Activated CD8-positive, alpha-beta T cell treated with anti-CD3 and anti-CD28 coated beads for 36 hours (primary cell): ENCODE measurements around the gene HMG20B. TPM values are rescaled to one million over a fixed set of nuclear protein-coding genes. Genes with fewer than 3 reads are reported as not detected.

Experiments
- ATAC-seq: fragments of 200-7000 bp; cut with Tn5 transposase; one replicate; pipeline ENCODE4 v1.10.0; 2021; ENCODE audit warnings: mild to moderate bottlenecking, moderate library complexity
- CTCF ChIA-PET: fragments of 350-600 bp; sonication (Branson Sonifier 250); formaldehyde crosslinking; loops from one replicate; lab custom pipeline; 2021; ENCODE audit warnings: antibody characterized with exemption; lab: Charles Lee
- POLR2A ChIA-PET: fragments of 350-600 bp; sonication (Branson Sonifier 250); formaldehyde crosslinking; loops from one replicate; lab custom pipeline; 2021; ENCODE audit warnings: antibody characterized with exemption; lab: Charles Lee
- DNase-seq: peaks from one replicate; pipeline ENCODE4 v3.0.0-alpha.2; 2020
- H3K27ac Mint-ChIP-seq: one replicate; pipeline ENCODE4 v1.8.0; 2021; ENCODE audit warnings: mild to moderate bottlenecking, mixed read lengths
- H3K27me3 Mint-ChIP-seq: one replicate; pipeline ENCODE4 v1.8.0; 2021; ENCODE audit warnings: mixed read lengths
- H3K36me3 Mint-ChIP-seq: one replicate; pipeline ENCODE4 v1.8.0; 2021; ENCODE audit warnings: low read depth, mixed read lengths
- H3K4me1 Mint-ChIP-seq: one replicate; pipeline ENCODE4 v1.8.0; 2021; ENCODE audit warnings: low read depth, mixed read lengths
- H3K4me3 Mint-ChIP-seq: one replicate; pipeline ENCODE4 v1.8.0; 2021; ENCODE audit warnings: mild to moderate bottlenecking, moderate library complexity, mixed read lengths
- H3K9me3 Mint-ChIP-seq: one replicate; pipeline ENCODE4 v1.8.0; 2021; ENCODE audit warnings: mixed read lengths
- CTCF ChIP-seq: fragments of 200-600 bp; IDR thresholded peaks from one replicate; pipeline ENCODE4 v1.8.0; 2022; ENCODE audit warnings: antibody characterized with exemption, mild to moderate bottlenecking
- intact Hi-C: fragments of 100-400 bp; cut with micrococcal nuclease; formaldehyde crosslinking; loops from one replicate; pipeline ENCODE4 v1.10.0; 2022
- total RNA-seq, 2 experiments: library from RNA; stranded (reverse); gene quantifications; one replicate each; pipeline ENCODE4 v1.2.3, GENCODE V29; 2021

The HMG20B gene
- total RNA-seq, 2 experiments from 2014 or later: 42.7 to 47.3 TPM

DNA sequence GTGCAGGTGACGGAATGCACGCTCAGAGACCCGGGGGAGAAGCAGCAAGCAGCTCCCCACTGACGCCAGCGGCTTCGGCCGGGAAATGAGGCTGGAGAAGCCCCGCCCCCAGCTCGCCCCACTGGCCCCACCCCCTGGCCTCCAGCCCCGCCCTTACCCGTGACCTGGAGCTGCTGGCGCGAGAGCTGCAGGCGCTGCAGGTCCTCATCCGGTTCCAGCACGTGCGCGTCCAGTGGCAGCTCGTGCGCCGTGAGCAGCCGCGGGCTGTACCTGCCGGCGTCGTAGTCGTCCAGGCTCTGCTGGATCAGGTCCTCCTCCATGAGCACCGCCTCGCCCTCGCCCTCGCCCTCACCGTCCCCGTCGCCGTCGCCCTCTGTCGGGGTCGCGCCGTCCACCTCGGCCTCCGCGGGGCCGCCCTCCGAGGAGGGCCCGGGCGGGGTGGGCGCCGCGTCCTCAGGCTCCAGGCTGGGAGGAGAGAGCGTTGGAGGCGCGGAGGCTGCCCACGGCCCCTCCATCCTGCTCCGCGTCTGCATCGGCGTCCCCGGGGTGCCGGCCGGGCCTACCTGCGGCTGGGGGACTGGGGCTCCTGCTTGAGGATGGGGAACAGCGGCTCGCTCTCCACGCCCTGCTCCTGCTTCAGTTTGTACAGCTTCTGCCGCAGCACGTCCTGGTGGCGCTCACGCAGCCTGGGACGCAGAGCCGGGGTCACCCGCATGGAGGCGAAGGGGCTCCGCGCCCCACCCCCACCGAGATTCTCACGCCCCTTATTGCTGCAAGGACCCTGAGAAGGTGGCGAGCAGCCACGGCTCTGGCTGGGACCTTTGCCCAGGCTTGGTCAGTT lies 40.4 kb downstream of the HMG20B start:
- CTCF ChIA-PET: no interaction called here
- Mint-ChIP-seq H3K9me3 (no peaks in the 10 kb centered on the region), H3K27me3 (no peaks in the 10 kb centered on the region), H3K36me3 (peaks cover 9% of the 10 kb centered on the region), H3K4me1 (peaks cover 11% of the 10 kb centered on the region), H3K27ac (no peak overlapping the region), H3K4me3 (no peak overlapping the region)
- no peak for DNase-seq
- POLR2A ChIA-PET: no interaction called here
- no peak for TF ChIP-seq CTCF
- ATAC-seq: no peak
- intact Hi-C loops: no loop called here

- no peak for ATAC-seq
These were observed 41.3 kb downstream of the HMG20B start for GRCh38 chr19:3613818-3614661.

GRCh38 chr19:3614858-3615505 lies 42.2 kb downstream of the HMG20B start:
- intact Hi-C loops: no loop called here
- no peak overlapping the region for H3K4me3 Mint-ChIP-seq
- peaks cover 9% of the 10 kb centered on the region for H3K4me1 Mint-ChIP-seq
- no peak for TF ChIP-seq CTCF
- no peaks in the 10 kb centered on the region for H3K27me3 Mint-ChIP-seq
- ChIA-PET CTCF (no interaction called here), POLR2A (no interaction called here)
- no peaks in the 10 kb centered on the region for H3K9me3 Mint-ChIP-seq
- H3K27ac Mint-ChIP-seq: no peak overlapping the region
- DNase-seq: no peak
- H3K36me3 Mint-ChIP-seq: peaks cover 9% of the 10 kb centered on the region
- ATAC-seq: no peak

More at GRCh38 chr19:3613818-3614661, 41.3 kb downstream of the HMG20B start:
- DNase-seq: no peak
- Mint-ChIP-seq H3K9me3 (no peaks in the 10 kb centered on the region), H3K27ac (no peak overlapping the region), H3K27me3 (no peaks in the 10 kb centered on the region), H3K4me1 (peaks cover 9% of the 10 kb centered on the region), H3K36me3 (peaks cover 9% of the 10 kb centered on the region), H3K4me3 (no peak overlapping the region)
- no peak for TF ChIP-seq CTCF
- intact Hi-C loops: no loop called here
- ChIA-PET CTCF (no interaction called here), POLR2A (no interaction called here)

DNA sequence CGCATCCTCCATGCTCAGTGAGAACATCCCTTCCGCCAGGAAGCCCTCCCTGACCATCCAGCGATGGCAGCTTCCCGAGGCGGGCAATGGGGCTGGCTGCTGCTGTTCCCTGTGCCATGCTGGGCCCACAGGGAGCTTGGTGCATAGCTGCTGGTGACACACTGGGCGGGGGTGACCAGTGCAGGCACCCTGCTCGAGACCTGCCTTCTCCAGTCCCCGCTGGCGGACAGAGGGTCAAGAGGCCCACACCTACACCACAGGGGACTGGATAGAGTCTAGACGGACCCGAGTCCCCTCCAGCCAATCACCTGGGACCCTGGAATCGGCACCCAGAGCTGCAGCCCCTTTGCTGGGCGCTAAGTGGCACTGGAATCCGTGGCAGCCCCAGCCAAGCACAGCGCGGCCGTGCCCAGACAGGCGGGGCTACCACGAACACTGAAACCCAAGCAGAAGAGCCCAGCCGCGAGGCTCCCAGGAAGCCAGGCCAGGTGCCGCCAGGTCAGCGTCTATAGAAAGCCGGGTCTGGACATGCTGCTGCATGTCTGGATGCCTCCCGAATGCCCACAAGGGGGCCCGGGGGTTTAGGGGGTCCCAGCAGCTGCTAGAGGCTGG lies 42.9 kb downstream of the HMG20B start:
- ChIA-PET POLR2A (no interaction called here), CTCF (interaction anchor here (4.1 kb wide), 1 partner anchor 31 kb away, joined by 16 read pairs; the partner anchor contains the start of gene GIPC3)
- no peak overlapping the region for H3K27ac Mint-ChIP-seq
- no peaks in the 10 kb centered on the region for H3K27me3 Mint-ChIP-seq
- DNase-seq (no peak), ATAC-seq (no peak)
- intact Hi-C loops: no loop called here
- TF ChIP-seq CTCF: no peak
- peaks cover 9% of the 10 kb centered on the region for H3K4me1 Mint-ChIP-seq
- no peak overlapping the region for H3K4me3 Mint-ChIP-seq
- no peaks in the 10 kb centered on the region for H3K9me3 Mint-ChIP-seq
- peaks cover 6% of the 10 kb centered on the region for H3K36me3 Mint-ChIP-seq
